ENCODE measurements around the gene HOXB9. TPM values are rescaled to one million over a fixed set of nuclear protein-coding genes. Genes with fewer than 3 reads are reported as not detected.

Gene HOXB9
- polyA plus RNA-seq, 3 donors: not detected

DNA sequence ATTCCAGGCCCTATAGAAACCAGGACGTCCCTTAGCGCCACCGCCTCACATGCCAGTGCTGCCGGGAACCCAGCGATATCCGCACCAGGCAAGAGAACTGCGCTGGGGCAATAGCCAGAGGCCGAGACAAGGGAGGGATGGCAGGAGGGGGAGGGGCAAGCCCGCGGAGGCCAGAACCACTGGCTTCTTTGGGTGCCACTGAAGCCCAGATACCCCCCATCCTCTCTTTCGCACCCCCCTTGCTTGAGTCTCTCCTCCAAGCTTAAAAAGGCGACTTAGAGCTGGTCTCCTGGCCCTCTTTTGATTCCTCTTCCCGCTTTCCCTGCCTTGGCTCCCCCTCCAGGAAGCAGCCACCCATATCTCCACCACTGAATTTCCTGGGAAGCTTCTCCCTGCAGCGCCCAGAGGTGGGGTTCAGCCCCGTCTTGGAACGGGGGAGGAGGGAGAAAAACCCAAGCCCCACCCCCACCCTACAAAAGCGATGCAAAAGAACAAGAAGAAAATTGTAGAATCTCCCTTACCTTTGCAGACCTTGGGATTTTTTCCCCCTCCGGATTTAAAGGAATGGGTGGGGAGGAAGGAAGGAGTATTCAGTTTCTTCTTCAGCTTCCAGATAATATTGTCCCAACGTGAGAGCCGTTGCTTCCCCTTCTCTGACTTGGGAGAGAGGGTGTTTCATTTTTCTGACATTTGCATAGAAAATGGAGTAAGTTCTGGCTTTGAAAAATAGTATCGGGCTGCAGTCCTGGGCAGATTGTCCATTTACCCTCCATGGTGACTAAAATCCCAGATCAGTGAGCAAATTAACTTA is 22.0 kb downstream of the HOXB9 start:
- Histone ChIP-seq H4K20me1 (ENCODE audit: insufficient read depth, low read length) (no peaks in the 10 kb centered on the region), H3K27ac (ENCODE audit: low read depth in 1 of 2, low read length in 2 of 2) (no peak overlapping the region), H3K4me3 (replicated peaks in 1 of 3; ENCODE audit: low read depth in 2 of 3, low read length in 3 of 3) (no peak overlapping the region), H3K79me2 (ENCODE audit: insufficient read depth, low read length) (no peaks in the 10 kb centered on the region), H3K4me1 (ENCODE audit: control insufficient read depth in 1 of 2, insufficient read depth in 2 of 2, low read length in 2 of 2) (no peaks in the 10 kb centered on the region), H3K27me3 (ENCODE audit: control insufficient read depth in 2 of 2, insufficient read depth in 2 of 2, low read length in 2 of 2) (peaks cover 66 to 99% of the 10 kb centered on the region in 2 donors), H3K9me3 (replicated peaks in 1 of 2; ENCODE audit: control insufficient read depth in 1 of 2, insufficient read depth in 1 of 2, low read length in 2 of 2) (peaks cover 0 to 42% of the 10 kb centered on the region in 2 donors), H2AFZ (ENCODE audit: insufficient read depth, low read depth, low read length, poor library complexity, severe bottlenecking) (no peak overlapping the region), H3K9ac (ENCODE audit: insufficient read depth, low read length, poor library complexity, severe bottlenecking) (no peak overlapping the region), H3K36me3 (replicated peaks in 1 of 2; ENCODE audit: control insufficient read depth in 1 of 2, insufficient read depth in 2 of 2, low read length in 2 of 2) (no peaks in the 10 kb centered on the region), H3K4me2 (replicated peaks; ENCODE audit: extremely low read depth, low read length, poor library complexity, severe bottlenecking) (no peak overlapping the region)
- Mint-ChIP-seq H3K27me3 (ENCODE audit: low read depth in 3 of 3) (peaks cover 90 to 98% (median 96%) of the 10 kb centered on the region in 3 donors), H3K9me3 (peaks cover 0 to 25% (median 7%) of the 10 kb centered on the region in 7 donors), H3K27ac (no peak overlapping the region), H3K4me1 (peaks cover 14% of the 10 kb centered on the region), H3K4me3 (peak overlapping the region in 1 of 2 donors; percentile 79), H3K36me3 (peaks cover 0 to 8% of the 10 kb centered on the region in 2 donors)
- no peak for DNase-seq
- intact Hi-C loops (cut with micrococcal nuclease): no loop called here
- TF ChIP-seq, protein P1, sequence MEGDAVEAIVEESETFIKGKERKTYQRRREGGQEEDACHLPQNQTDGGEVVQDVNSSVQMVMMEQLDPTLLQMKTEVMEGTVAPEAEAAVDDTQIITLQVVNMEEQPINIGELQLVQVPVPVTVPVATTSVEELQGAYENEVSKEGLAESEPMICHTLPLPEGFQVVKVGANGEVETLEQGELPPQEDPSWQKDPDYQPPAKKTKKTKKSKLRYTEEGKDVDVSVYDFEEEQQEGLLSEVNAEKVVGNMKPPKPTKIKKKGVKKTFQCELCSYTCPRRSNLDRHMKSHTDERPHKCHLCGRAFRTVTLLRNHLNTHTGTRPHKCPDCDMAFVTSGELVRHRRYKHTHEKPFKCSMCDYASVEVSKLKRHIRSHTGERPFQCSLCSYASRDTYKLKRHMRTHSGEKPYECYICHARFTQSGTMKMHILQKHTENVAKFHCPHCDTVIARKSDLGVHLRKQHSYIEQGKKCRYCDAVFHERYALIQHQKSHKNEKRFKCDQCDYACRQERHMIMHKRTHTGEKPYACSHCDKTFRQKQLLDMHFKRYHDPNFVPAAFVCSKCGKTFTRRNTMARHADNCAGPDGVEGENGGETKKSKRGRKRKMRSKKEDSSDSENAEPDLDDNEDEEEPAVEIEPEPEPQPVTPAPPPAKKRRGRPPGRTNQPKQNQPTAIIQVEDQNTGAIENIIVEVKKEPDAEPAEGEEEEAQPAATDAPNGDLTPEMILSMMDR (IDR thresholded peaks at IDR 0.05): no peak
- whole genome bisulfite sequencing (ENCODE audit: insufficient coverage): 61% methylated on average over 8 of the region's 21 CpGs

GRCh38 chr17:48601539-48602425 is 24.4 kb downstream of the HOXB9 start:
- Mint-ChIP-seq H3K4me3 (peak overlapping the region in 1 of 2 donors; percentile 93), H3K27me3 (ENCODE audit: low read depth in 3 of 3) (peaks cover 95 to 100% (median 99%) of the 10 kb centered on the region in 3 donors), H3K36me3 (peaks cover 6 to 16% of the 10 kb centered on the region in 2 donors), H3K27ac (no peak overlapping the region), H3K4me1 (peaks cover 28% of the 10 kb centered on the region), H3K9me3 (peaks cover 0 to 33% (median 8%) of the 10 kb centered on the region in 7 donors)
- Histone ChIP-seq H3K4me1 (ENCODE audit: control insufficient read depth in 1 of 2, insufficient read depth in 2 of 2, low read length in 2 of 2) (peaks cover 15 to 18% of the 10 kb centered on the region in 2 donors), H3K27ac (ENCODE audit: low read depth in 1 of 2, low read length in 2 of 2) (no peak overlapping the region), H4K20me1 (ENCODE audit: insufficient read depth, low read length) (no peaks in the 10 kb centered on the region), H2AFZ (ENCODE audit: insufficient read depth, low read depth, low read length, poor library complexity, severe bottlenecking) (no peak overlapping the region), H3K9ac (ENCODE audit: insufficient read depth, low read length, poor library complexity, severe bottlenecking) (no peak overlapping the region), H3K79me2 (ENCODE audit: insufficient read depth, low read length) (no peaks in the 10 kb centered on the region), H3K27me3 (ENCODE audit: control insufficient read depth in 2 of 2, insufficient read depth in 2 of 2, low read length in 2 of 2) (peaks cover 74 to 100% of the 10 kb centered on the region in 2 donors), H3K4me2 (replicated peaks; ENCODE audit: extremely low read depth, low read length, poor library complexity, severe bottlenecking) (no peak overlapping the region), H3K4me3 (replicated peaks in 1 of 3; ENCODE audit: low read depth in 2 of 3, low read length in 3 of 3) (no peak overlapping the region), H3K9me3 (replicated peaks in 1 of 2; ENCODE audit: control insufficient read depth in 1 of 2, insufficient read depth in 1 of 2, low read length in 2 of 2) (peaks cover 0 to 46% of the 10 kb centered on the region in 2 donors), H3K36me3 (replicated peaks in 1 of 2; ENCODE audit: control insufficient read depth in 1 of 2, insufficient read depth in 2 of 2, low read length in 2 of 2) (no peaks in the 10 kb centered on the region)
- TF ChIP-seq, protein P1 (IDR thresholded peaks at IDR 0.05): no peak
- WGBS (ENCODE audit: insufficient coverage): 54% methylated on average over 20 of the region's 35 CpGs
- intact Hi-C loops (cut with micrococcal nuclease): no loop called here
- no peak for DNase-seq
